Right renal pelvis (tissue), 4 donors: Measurements from ENCODE around the gene ANO4. TPM values are rescaled to one million over a fixed set of nuclear protein-coding genes. Genes with fewer than 3 reads are reported as not detected.

ENCODE experiments used
- DNase-seq, 4 donors: peaks; one replicate each; pipeline ENCODE4 v3.0.0-alpha.2; 2013; ENCODE audit warnings: low read depth in 4 of 4, low spot score in 3 of 4, missing footprints in 1 of 4
- polyA plus RNA-seq, 4 donors: library from polyadenylated mRNA; unstranded; fragments of 120-200 nt; gene quantifications; one replicate each; pipeline ENCODE4 v1.2.1, GENCODE V29; 2013; ENCODE audit not compliant: insufficient read length in 4 of 4

The ANO4 gene
- polyA plus RNA-seq, 4 donors, result 0.75 to 1.5 (median 0.94) TPM

- no peak for DNase-seq
These were observed 372.3 kb downstream of the ANO4 start for GRCh38 chr12:101166866-101167265.

GRCh38 chr12:101168001-101168400, 373.4 kb downstream of the ANO4 start:
- DNase-seq, result no peak

GRCh38 chr12:101172316-101172715, 377.7 kb downstream of the ANO4 start:
- no peak for DNase-seq

- no peak for DNase-seq
These were observed 378.7 kb downstream of the ANO4 start for GRCh38 chr12:101173197-101173749.

GRCh38 chr12:101174541-101174940, 380.0 kb downstream of the ANO4 start:
- DNase-seq, result no peak

Other genes with a start within 250 kb of the ANO4 start
- 10 to 100 TPM; 16.1 to 20.9 (median 19.2) TPM for gene GAS2L3, start 221.1 kb upstream of the ANO4 start, polyA plus RNA-seq